Left renal cortex interstitium (tissue), 4 donors: ENCODE results near the gene BPIFB1. TPM values are rescaled to one million over a fixed set of nuclear protein-coding genes. Genes with fewer than 3 reads are reported as not detected.
A peak's percentile ranks its signal among the peaks of the same experiment; 100 is the strongest.

Experiments used
- DNase-seq, 4 donors: peaks; one replicate each; pipeline ENCODE4 v3.0.0-alpha.2; 2013; ENCODE audit warnings: low read depth in 4 of 4, low spot score in 2 of 4, missing footprints in 1 of 4
- polyA plus RNA-seq, 4 donors: library from polyadenylated mRNA; unstranded; fragments of 120-200 nt; gene quantifications; one replicate each; pipeline ENCODE4 v1.2.1, GENCODE V29; 2013; ENCODE audit not compliant: insufficient read length in 4 of 4

Gene BPIFB1, protein sequence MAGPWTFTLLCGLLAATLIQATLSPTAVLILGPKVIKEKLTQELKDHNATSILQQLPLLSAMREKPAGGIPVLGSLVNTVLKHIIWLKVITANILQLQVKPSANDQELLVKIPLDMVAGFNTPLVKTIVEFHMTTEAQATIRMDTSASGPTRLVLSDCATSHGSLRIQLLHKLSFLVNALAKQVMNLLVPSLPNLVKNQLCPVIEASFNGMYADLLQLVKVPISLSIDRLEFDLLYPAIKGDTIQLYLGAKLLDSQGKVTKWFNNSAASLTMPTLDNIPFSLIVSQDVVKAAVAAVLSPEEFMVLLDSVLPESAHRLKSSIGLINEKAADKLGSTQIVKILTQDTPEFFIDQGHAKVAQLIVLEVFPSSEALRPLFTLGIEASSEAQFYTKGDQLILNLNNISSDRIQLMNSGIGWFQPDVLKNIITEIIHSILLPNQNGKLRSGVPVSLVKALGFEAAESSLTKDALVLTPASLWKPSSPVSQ
- polyA plus RNA-seq, result under 1 TPM in 1 of 4 donors, not detected in 3; 0.13 TPM

DNA sequence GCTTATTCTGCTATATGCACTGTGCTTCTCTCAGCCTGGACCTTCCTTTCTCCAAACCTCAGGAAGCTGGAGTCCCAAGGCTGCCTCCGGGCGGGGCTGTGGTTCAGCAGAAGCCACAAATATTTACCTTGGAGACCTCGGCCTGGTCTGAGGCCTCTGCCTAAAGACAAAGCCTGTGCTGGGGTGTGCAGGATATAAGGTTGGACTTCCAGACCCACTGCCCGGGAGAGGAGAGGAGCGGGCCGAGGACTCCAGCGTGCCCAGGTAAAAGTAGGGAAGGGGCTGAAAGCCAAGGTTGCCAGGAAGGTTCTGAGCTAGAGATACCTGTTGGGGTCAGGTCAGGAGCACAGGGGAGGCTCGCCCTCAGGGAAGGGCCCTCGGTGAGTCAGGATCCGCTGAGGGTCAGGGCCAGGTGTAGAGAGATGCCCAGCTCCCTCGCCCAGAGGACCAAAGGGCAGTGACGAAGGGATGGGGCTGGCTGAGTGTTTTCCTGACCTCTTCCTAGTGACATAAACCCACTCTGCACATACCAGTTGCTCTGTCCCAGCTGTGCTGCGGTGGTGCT lies at the start of gene BPIFB1:
Gene BPIFB1, plus strand, starts transcription at position 224 of the 565 bp plus-strand sequence. CDS start 2,860 bp downstream, outside the sequence.
- no peak for DNase-seq

DNA sequence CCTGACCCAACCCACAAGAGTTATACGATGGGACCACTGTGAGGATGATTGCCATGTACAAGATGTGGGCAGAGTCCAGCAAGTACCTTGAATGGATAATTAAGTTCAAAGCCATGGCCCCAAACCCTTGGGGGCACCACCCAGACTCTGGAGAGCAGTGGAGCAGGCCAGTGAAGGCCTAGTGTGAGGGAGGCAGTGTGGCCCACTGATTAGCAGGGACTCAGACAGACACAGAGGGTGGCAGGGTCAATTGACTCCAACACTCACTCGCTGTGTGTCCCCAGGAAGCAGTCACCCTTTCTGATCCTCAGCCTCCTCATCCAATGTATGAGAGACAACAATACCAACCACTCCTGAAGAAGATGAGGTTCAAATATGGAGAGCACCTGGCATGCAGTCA lies 49.0 kb upstream of the BPIFB1 start:
- DNase-seq, result no peak

DNA sequence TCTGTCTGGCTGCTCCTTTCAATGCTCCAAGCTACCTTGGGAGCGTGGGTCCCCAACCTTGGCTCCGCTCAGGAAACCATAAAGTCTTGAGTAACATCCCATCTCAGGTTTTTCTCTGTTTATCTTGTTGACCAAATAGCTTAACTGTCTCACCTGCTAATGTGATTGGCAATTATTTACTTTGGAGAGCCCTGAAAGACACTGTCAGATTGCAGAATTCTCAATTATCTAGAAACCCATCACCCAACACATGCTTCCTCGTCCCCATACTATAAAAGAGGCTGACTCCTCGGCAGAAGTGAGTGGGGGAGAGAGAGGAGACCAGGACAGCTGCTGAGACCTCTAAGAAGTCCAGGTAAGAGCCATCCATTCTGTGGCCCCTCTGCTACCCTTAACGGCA lies 47.3 kb upstream of the BPIFB1 start, which contains the start of gene BPIFA1:
Gene BPIFA1, plus strand, starts transcription at position 301 of the 400 bp plus-strand sequence. CDS start 1,716 bp downstream, outside the sequence.
- no peak for DNase-seq

DNA sequence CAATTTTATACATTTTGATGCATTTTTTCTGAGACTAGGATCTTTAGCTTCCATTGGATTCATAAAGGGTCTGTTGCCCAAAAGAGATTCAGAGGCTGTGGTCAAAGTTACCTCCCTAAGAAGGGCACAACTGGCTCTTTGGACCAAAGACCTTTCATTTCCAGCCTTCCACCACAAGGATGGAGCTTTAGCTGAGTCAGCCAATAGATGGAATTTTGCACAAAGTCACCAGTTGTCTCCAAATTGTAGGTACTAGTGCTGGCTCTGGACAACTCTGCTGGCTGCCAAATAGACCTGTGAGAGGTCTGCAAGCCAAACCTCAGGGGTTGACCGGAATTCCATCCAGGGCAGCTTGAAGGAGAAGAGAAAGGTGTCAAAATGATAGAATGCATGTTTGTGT lies 46.7 kb upstream of the BPIFB1 start:
- no peak for DNase-seq

- no peak for DNase-seq
These were observed 45.0 kb upstream of the BPIFB1 start for GRCh38 chr20:33237989-33238388.

- no peak for DNase-seq
These were observed 43.6 kb upstream of the BPIFB1 start for GRCh38 chr20:33239418-33239817.

- DNase-seq, result no peak
These were observed 42.9 kb upstream of the BPIFB1 start for GRCh38 chr20:33239979-33240736.

DNA sequence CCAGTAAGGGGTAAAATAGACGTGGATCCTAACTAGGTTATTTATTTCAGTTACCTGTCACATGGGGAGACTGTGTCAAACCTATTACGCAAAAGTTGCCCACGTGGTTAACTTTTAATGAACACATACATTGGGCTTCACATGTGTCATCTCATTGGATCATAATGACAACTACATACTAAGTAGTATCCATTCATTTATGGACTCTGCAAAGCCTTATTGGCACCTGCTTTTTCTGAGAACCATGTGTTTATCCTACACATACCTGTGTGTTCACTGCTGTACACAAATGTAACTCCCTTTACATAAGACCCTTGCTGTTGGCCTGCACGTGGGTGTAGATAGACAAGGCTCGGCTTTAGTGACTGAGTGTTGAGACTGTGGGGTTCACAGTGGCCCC lies 42.1 kb upstream of the BPIFB1 start:
- no peak for DNase-seq

DNA sequence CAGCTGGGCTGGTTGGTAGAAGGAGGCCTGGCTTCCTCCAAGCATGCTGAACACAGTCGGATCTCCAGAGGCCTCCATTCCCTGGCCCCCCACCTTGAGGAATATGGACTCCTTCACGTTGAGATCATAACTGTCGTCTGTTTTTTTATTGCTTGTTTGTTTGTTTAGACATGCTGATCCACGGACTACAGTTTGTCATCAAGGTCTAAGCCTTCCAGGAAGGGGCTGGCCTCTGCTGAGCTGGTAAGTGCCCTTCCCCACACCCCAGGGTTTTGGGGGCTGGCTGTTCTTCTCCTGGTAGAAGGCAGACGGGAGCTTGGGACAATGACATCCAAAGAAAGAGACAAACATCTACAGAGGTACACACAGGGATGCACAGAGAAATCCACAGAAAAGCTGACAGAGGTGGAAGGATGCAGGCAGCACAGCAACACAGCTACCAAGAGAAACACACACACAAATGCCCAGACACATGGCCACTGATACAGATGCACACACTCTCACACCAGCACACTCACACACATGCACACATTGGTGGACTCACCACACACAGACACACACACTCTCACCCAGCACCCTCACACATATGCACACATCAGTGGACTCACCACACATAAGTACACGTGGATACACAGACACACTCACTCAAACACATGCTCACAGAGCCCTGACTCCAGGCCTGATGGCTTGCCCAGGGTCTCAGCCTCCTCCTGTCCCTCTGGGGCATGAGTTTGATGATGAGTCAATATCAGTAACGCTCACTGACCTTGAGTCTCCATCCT lies 40.5 kb upstream of the BPIFB1 start:
- DNase-seq, result no peak

GRCh38 chr20:33246077-33246476 lies 36.9 kb upstream of the BPIFB1 start:
- DNase-seq, result no peak

GRCh38 chr20:33249456-33249855 lies 33.6 kb upstream of the BPIFB1 start:
- DNase-seq, result no peak

DNA sequence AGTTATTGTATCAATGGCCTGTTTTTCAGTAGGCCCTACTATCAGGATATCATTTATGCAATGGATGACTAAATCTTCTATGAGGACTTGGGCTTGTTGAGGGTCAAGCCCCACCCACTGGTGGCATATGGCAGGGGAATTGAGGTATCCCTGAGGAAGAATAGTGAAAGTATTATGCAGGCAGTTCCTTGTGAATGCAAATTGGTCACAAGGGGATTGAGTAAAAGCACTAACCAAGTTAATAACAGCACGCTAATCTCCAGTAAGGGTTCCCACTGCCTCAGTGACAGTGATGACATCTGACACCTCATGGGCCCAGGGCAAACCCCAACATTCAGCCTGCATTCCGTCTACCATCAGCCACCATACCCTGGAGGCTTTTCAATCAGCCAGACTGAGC lies 32.3 kb upstream of the BPIFB1 start:
- DNase-seq, result no peak

GRCh38 chr20:33251496-33251895 lies 31.5 kb upstream of the BPIFB1 start:
- DNase-seq, result no peak

- DNase-seq, result no peak
These were observed 30.6 kb upstream of the BPIFB1 start for GRCh38 chr20:33252460-33252859.

- no peak for DNase-seq
These were observed 28.0 kb upstream of the BPIFB1 start for GRCh38 chr20:33255005-33255404.

DNA sequence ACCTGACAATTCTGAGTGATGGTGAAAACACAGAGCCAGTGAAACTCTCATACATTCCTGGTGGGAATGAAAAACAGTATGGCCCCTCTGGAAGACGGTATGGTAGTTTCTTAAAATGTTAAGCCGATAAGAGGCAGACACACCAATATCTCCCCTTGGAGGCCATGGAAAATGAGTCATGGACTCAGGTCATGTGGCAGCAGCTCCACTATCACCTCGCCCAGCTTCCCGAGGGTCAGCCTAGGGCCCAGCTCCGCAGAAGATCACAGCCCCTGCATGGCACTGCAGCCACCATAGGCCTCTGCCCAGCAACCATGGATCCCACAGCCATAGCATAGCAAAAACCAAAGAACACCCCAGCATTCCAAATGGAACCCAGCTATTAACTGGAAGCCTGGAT lies 25.8 kb upstream of the BPIFB1 start:
- DNase-seq, result no peak

GRCh38 chr20:33259371-33259770 lies 23.6 kb upstream of the BPIFB1 start:
- no peak for DNase-seq

DNA sequence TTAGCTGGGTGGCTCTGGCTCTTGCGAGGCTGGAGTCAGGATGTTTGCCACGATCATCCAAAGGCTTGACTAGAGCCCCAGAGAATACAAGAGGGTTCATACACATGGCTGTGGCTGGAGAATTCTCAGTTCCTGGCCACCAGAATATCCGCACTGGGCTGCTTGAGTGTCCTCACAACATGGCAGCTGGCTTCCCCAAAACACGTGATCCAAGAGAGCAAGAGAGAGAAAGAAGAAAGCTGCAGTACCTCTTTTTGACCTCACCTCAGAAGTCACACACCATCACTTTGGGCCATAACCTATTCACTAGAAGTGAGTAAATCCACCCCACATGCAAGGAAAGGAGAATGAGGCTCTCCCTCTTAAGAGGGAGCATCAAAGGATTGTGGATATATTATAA lies 21.5 kb upstream of the BPIFB1 start:
- no peak for DNase-seq

- DNase-seq, result peak in 2 of 4 donors; percentile 21 to 36
These were observed 20.4 kb upstream of the BPIFB1 start for GRCh38 chr20:33262658-33263065.

DNA sequence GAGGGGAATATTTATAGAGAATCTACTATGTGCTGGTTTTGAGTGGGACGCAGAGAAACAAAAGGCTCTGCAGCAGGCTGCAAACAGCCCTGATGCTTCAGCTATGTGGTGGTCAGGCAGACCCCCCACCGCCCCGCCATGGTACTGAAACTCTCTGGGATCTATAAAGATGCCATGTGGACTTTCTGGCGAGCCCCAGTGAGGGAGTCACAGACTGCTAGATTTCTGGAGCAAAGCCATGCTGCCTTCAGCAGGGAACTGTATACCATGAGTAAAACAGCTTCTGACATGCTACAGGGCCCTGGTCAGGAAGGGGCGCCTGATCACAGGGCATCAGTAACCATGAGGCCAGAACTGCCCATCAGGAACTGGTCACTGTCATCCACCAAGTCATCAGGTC lies 19.2 kb upstream of the BPIFB1 start:
- no peak for DNase-seq
